Ammon's horn (tissue), 1 donor: ENCODE results near the gene APBA2.
A peak's percentile ranks its signal among the peaks of the same experiment; 100 is the strongest.

ENCODE experiments used
- DNase-seq: peaks from one replicate; pipeline ENCODE4 v3.0.0-alpha.2; 2016; ENCODE audit warnings: low spot score

Gene APBA2

GRCh38 chr15:29087521-29088285, 201.9 kb downstream of the APBA2 start:
- DNase-seq: no peak

GRCh38 chr15:29088666-29089065, 202.9 kb downstream of the APBA2 start:
- no peak for DNase-seq

- DNase-seq: peak; percentile 76
Measured at GRCh38 chr15:29089731-29090616, 204.2 kb downstream of the APBA2 start.

- peak; percentile 49 for DNase-seq
Measured at GRCh38 chr15:29090617-29091466, 205.1 kb downstream of the APBA2 start.

- DNase-seq: no peak
Measured at GRCh38 chr15:29091666-29092065, 205.9 kb downstream of the APBA2 start.

- no peak for DNase-seq
Measured at GRCh38 chr15:29092376-29093064, 206.7 kb downstream of the APBA2 start.

GRCh38 chr15:29093065-29093435, 207.3 kb downstream of the APBA2 start:
- no peak for DNase-seq

- DNase-seq: no peak
Measured at GRCh38 chr15:29093696-29094343, 208.0 kb downstream of the APBA2 start.

- DNase-seq: no peak
Measured at GRCh38 chr15:29094711-29095110, 208.9 kb downstream of the APBA2 start.

- no peak for DNase-seq
Measured at GRCh38 chr15:29095746-29096145, 210.0 kb downstream of the APBA2 start.

- DNase-seq: no peak
Measured at GRCh38 chr15:29097168-29097567, 211.4 kb downstream of the APBA2 start.

GRCh38 chr15:29097971-29098370, 212.2 kb downstream of the APBA2 start:
- no peak for DNase-seq

GRCh38 chr15:29098652-29099051, 212.9 kb downstream of the APBA2 start:
- no peak for DNase-seq

GRCh38 chr15:29099131-29099880, 213.5 kb downstream of the APBA2 start:
- no peak for DNase-seq

- DNase-seq: no peak
Measured at GRCh38 chr15:29100486-29101000, 214.8 kb downstream of the APBA2 start.

- DNase-seq: no peak
Measured at GRCh38 chr15:29101491-29101890, 215.7 kb downstream of the APBA2 start.

- DNase-seq: peak; percentile 62
Measured at GRCh38 chr15:29102173-29102794, 216.5 kb downstream of the APBA2 start.

- DNase-seq: no peak
Measured at GRCh38 chr15:29102911-29103823, 217.4 kb downstream of the APBA2 start.
